HepG2 (cell line): ENCODE results near the gene SETD2. TPM values are rescaled to one million over a fixed set of nuclear protein-coding genes. Genes with fewer than 3 reads are reported as not detected.

Experiments
- ATAC-seq: fragments of 200-7000 bp; cut with Tn5 transposase; 3 replicates; pipeline ENCODE4 v1.9.1; 2020; ENCODE audit warnings: mild to moderate bottlenecking, moderate library complexity
- BruUV-seq: library from RNA; stranded (reverse); fragments of 400-500 nt; replicated peaks from 2 replicates; lab custom pipeline; 2021; lab: Mats Ljungman, UMichigan
- CTCF ChIA-PET: fragments of 300-600 bp; formaldehyde crosslinking; extraction: SDS; loops from one replicate; lab custom pipeline; 2021; ENCODE audit warnings: low total read pairs, inconsistent platforms, low intra/inter-chr PET ratio; lab: Yijun Ruan, JAX
- POLR2A ChIA-PET: fragments of 350-600 bp; sonication (Branson Sonifier 250); formaldehyde crosslinking; loops from one replicate; lab custom pipeline; 2020; ENCODE audit warnings: antibody characterized with exemption, inconsistent platforms; lab: Yijun Ruan, JAX
- DNase-seq: peaks from one replicate; pipeline ENCODE4 v3.0.0-alpha.2; 2015; ENCODE audit warnings: low spot score
- FAIRE-seq: peaks from 3 replicates; lab custom pipeline; 2011; peaks lifted over from hg19 to GRCh38; lab: Jason Lieb, UNC
- H2AFZ ChIP-seq: one replicate; pipeline ENCODE4 v1.6.1; 2011; ENCODE audit warnings: low read length, inconsistent platforms
- H3K27ac ChIP-seq: fragments of 300-600 bp; 3 replicates; pipeline ENCODE4 v1.8.0; 2011; ENCODE audit warnings: mixed run types, mild to moderate bottlenecking, mixed read lengths, low read length, inconsistent platforms; ENCODE audit not compliant: insufficient read depth; ENCODE audit errors: extremely low read length
- H3K27me3 ChIP-seq, 2 experiments: fragments of 200-600 bp in 1 of 2; 2 replicates in 1 of 2; 3 replicates in 1 of 2; pipeline versions ENCODE4 v1.6.0 to v1.8.0; 2011; ENCODE audit warnings: low read length in 2 of 2, mild to moderate bottlenecking in 2 of 2, moderate library complexity in 2 of 2, inconsistent platforms in 1 of 2; ENCODE audit not compliant: insufficient read depth in 2 of 2, control insufficient read depth in 1 of 2
- H3K36me3 ChIP-seq, 2 experiments: fragments of 200-600 bp in 1 of 2; replicated peaks in 1 of 2; 2 replicates in 1 of 2; 3 replicates in 1 of 2; pipeline versions ENCODE4 v1.5.1 to v1.8.0; 2011; ENCODE audit warnings: low read length in 2 of 2, inconsistent platforms in 1 of 2; ENCODE audit not compliant: insufficient read depth in 2 of 2, control insufficient read depth in 1 of 2
- H3K4me1 ChIP-seq: 2 replicates; pipeline ENCODE4 v1.5.1; 2012; ENCODE audit warnings: low read length, inconsistent platforms; ENCODE audit not compliant: insufficient read depth
- H3K4me2 ChIP-seq: 2 replicates; pipeline ENCODE4 v1.6.0; 2011; ENCODE audit warnings: low read depth, low read length, inconsistent platforms
- H3K4me3 ChIP-seq, 3 experiments: fragments of 200-600 bp in 1 of 3; sonication (generic), shearing (Covaris generic) in 1 of 3; replicated peaks in 1 of 3; 2 replicates each; pipeline ENCODE4 v1.5.1; 2011 to 2016; ENCODE audit warnings: low read length in 3 of 3, inconsistent platforms in 2 of 3, low read depth in 2 of 3, mild to moderate bottlenecking in 2 of 3, control low read depth in 1 of 3, mixed read lengths in 1 of 3; ENCODE audit not compliant: insufficient read depth in 1 of 3
- H3K79me2 ChIP-seq: one replicate; pipeline ENCODE4 v1.6.1; 2011; ENCODE audit warnings: low read length, inconsistent platforms; ENCODE audit not compliant: insufficient read depth
- H3K9ac ChIP-seq: 2 replicates; pipeline ENCODE4 v1.6.0; 2011; ENCODE audit warnings: mild to moderate bottlenecking, low read depth, low read length, inconsistent platforms; ENCODE audit not compliant: insufficient read depth
- H3K9me3 ChIP-seq: 2 replicates; pipeline ENCODE4 v1.5.1; 2012; ENCODE audit warnings: mild to moderate bottlenecking, low read length
- H4K20me1 ChIP-seq: 2 replicates; pipeline ENCODE4 v1.6.0; 2011; ENCODE audit warnings: inconsistent platforms, mild to moderate bottlenecking, low read length, moderate library complexity; ENCODE audit not compliant: insufficient read depth
- HHEX ChIP-seq: IDR thresholded peaks from 2 replicates; pipeline ENCODE4 v1.6.1; 2016; ENCODE audit warnings: control low read depth
- NCOR1 ChIP-seq: fragments of 200-600 bp; sonication (generic); IDR thresholded peaks from 2 replicates; pipeline ENCODE4 v1.7.0; 2017; ENCODE audit warnings: antibody characterized with exemption, low read length, borderline replicate concordance
- RBM22 ChIP-seq: fragments of 200-400 bp; formaldehyde crosslinking; optimal IDR thresholded peaks from 2 replicates; pipeline ENCODE3; 2017; ENCODE audit warnings: mild to moderate bottlenecking, low read length, moderate library complexity
- SMYD3 ChIP-seq: sonication (generic); formaldehyde crosslinking; IDR thresholded peaks from 2 replicates; pipeline ENCODE4 v1.8.1; 2023; ENCODE audit warnings: mild to moderate bottlenecking, missing genetic modification reagents
- TCF7 ChIP-seq: sonication (generic); IDR thresholded peaks from 2 replicates; pipeline ENCODE4 v1.6.1; 2016; ENCODE audit warnings: antibody characterized with exemption, low read depth
- WGBS: methylation state at CpG from one replicate; pipeline ENCODE4 v1.1.6; 2017; ENCODE audit warnings: low lambda C conversion rate; 5-methylcytosine and 5-hydroxymethylcytosine counted together
- in situ Hi-C: cut with HindIII; loops from 2 replicates; pipeline ENCODE4 v1.10.0; 2017; ENCODE audit warnings: low pct_unique_long_range_greater_than_20kb; ENCODE audit not compliant: extremely low pct_ligation_motif_present
- intact Hi-C: fragments of 100-400 bp; cut with micrococcal nuclease; formaldehyde crosslinking; loops from one replicate; pipeline ENCODE4 v1.10.0; 2022; ENCODE audit not compliant: unreplicated experiment
- polyA plus RNA-seq, 8 experiments: library from polyadenylated mRNA; depleted of rRNA in 3 of 8; stranded (reverse) in 7 of 8; unstranded in 1 of 8; fragments of >200 nt; fragmentation: Illumina TruSeq in 4 of 8; extraction: Trizol in 4 of 8; gene quantifications; 2 replicates each; pipeline versions ENCODE4 v1.2.1 to v1.2.3, GENCODE V29; 2011 to 2016; ENCODE audit warnings: low read depth in 4 of 8, missing spikeins in 1 of 8, mixed read lengths in 1 of 8; ENCODE audit not compliant: insufficient read depth in 1 of 8
- total RNA-seq, 5 experiments: library from RNA; depleted of rRNA; stranded (reverse); fragments of >200 nt; fragmentation: Illumina TruSeq; extraction: Trizol; gene quantifications; 2 replicates each; pipeline ENCODE4 v1.2.3, GENCODE V29; 2016; ENCODE audit warnings: low read depth in 1 of 5
- TF ChIP-seq, protein P1 (sequence below): IDR thresholded peaks from 2 replicates; pipeline ENCODE4 v1.4.0; 2020; ENCODE audit warnings: mild to moderate bottlenecking, missing genetic modification reagents
- TF ChIP-seq, protein P2 (sequence below): sonication (generic); formaldehyde crosslinking; IDR thresholded peaks from 2 replicates; pipeline ENCODE4 v1.4.0; 2020; ENCODE audit warnings: missing genetic modification reagents
- TF ChIP-seq, protein P3 (sequence below): sonication (generic); formaldehyde crosslinking; conservative IDR thresholded peaks from 2 replicates; pipeline ENCODE4 v1.4.0; 2020; ENCODE audit warnings: mild to moderate bottlenecking, missing genetic modification reagents, moderate library complexity
- TF ChIP-seq, protein P4 (sequence below): sonication (generic); formaldehyde crosslinking; conservative IDR thresholded peaks from 2 replicates; pipeline ENCODE4 v1.4.0; 2020; ENCODE audit warnings: missing genetic modification reagents
- TF ChIP-seq, protein P5 (sequence below): sonication (generic); formaldehyde crosslinking; IDR thresholded peaks from 2 replicates; pipeline ENCODE4 v1.4.0; 2020; ENCODE audit warnings: mild to moderate bottlenecking, missing genetic modification reagents, borderline replicate concordance

SETD2 gene
- total and polyA plus RNA-seq, 2 of the 13 experiments (the other 11 are each of a cell fraction or from before 2014, with no cell fraction given), result 14.2 to 24.2 TPM

DNA sequence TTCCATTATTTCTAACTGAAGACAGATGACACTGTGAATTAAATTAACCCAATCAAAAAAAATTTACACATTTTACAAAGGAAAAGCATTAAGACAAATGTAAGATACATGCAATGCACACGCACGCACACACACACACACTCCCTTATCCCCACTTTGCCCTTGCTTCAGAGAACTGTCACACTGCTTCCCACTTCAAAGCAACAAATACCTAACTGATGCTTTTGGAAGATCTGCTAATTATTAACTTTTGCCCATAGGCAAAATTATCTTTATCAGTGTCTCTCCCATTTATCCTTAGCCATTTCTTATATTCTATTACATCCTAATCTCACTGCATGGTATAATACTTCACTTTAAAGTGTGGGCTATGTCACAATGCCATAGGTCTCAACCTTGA lies 60.3 kb downstream of the SETD2 start:
- H3K4me2 ChIP-seq, result no peak overlapping the region
- DNase-seq (peak; percentile 74), ATAC-seq (peak; percentile 82), FAIRE-seq (no peak)
- no peaks in the 10 kb centered on the region for H3K79me2 ChIP-seq
- peaks cover 7% of the 10 kb centered on the region; the same call in 1 of the 2 replicates for H4K20me1 ChIP-seq
- intact Hi-C loops, result loop anchor here (2.0 kb wide), 1 partner anchor 37 kb away; no protein-coding TSS in a partner anchor
- no peaks in the 10 kb centered on the region for H3K27me3 ChIP-seq
- BruUV-seq, result no TSS peak
- no peak overlapping the region for H3K4me3 ChIP-seq
- ChIA-PET POLR2A (no interaction called here), CTCF (no interaction called here)
- no peak overlapping the region for H2AFZ ChIP-seq
- no peak overlapping the region for H3K9ac ChIP-seq
- H3K9me3 ChIP-seq, result no peaks in the 10 kb centered on the region
- H3K4me1 ChIP-seq, result peaks cover 48% of the 10 kb centered on the region
- H3K27ac ChIP-seq, result peak overlapping the region; percentile 13
- WGBS, result 50% methylated on average over 2 of the region's 2 CpGs
- H3K36me3 ChIP-seq, result peaks cover 3 to 26% of the 10 kb centered on the region in 2 experiments; a peak in 3 of 5 replicates
- in situ Hi-C loops, result no loop called here
- TF ChIP-seq TCF7 (peak; percentile 73), HHEX (no peak), RBM22 (peak; percentile 29), NCOR1 (peak; percentile 41; the same call in 1 of the 2 replicates), SMYD3 (CRISPR knock-in tag) (no peak)
- TF ChIP-seq, protein P1, sequence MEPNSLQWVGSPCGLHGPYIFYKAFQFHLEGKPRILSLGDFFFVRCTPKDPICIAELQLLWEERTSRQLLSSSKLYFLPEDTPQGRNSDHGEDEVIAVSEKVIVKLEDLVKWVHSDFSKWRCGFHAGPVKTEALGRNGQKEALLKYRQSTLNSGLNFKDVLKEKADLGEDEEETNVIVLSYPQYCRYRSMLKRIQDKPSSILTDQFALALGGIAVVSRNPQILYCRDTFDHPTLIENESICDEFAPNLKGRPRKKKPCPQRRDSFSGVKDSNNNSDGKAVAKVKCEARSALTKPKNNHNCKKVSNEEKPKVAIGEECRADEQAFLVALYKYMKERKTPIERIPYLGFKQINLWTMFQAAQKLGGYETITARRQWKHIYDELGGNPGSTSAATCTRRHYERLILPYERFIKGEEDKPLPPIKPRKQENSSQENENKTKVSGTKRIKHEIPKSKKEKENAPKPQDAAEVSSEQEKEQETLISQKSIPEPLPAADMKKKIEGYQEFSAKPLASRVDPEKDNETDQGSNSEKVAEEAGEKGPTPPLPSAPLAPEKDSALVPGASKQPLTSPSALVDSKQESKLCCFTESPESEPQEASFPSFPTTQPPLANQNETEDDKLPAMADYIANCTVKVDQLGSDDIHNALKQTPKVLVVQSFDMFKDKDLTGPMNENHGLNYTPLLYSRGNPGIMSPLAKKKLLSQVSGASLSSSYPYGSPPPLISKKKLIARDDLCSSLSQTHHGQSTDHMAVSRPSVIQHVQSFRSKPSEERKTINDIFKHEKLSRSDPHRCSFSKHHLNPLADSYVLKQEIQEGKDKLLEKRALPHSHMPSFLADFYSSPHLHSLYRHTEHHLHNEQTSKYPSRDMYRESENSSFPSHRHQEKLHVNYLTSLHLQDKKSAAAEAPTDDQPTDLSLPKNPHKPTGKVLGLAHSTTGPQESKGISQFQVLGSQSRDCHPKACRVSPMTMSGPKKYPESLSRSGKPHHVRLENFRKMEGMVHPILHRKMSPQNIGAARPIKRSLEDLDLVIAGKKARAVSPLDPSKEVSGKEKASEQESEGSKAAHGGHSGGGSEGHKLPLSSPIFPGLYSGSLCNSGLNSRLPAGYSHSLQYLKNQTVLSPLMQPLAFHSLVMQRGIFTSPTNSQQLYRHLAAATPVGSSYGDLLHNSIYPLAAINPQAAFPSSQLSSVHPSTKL (CRISPR knock-in tag), result 0 out of 2 replicates have a peak, but pooled peaks have one; percentile 20
- TF ChIP-seq, protein P2, sequence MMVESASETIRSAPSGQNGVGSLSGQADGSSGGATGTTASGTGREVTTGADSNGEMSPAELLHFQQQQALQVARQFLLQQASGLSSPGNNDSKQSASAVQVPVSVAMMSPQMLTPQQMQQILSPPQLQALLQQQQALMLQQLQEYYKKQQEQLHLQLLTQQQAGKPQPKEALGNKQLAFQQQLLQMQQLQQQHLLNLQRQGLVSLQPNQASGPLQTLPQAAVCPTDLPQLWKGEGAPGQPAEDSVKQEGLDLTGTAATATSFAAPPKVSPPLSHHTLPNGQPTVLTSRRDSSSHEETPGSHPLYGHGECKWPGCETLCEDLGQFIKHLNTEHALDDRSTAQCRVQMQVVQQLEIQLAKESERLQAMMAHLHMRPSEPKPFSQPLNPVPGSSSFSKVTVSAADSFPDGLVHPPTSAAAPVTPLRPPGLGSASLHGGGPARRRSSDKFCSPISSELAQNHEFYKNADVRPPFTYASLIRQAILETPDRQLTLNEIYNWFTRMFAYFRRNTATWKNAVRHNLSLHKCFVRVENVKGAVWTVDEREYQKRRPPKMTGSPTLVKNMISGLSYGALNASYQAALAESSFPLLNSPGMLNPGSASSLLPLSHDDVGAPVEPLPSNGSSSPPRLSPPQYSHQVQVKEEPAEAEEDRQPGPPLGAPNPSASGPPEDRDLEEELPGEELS, result peak; percentile 20; the same call in 1 of the 2 replicates
- TF ChIP-seq, protein P3, sequence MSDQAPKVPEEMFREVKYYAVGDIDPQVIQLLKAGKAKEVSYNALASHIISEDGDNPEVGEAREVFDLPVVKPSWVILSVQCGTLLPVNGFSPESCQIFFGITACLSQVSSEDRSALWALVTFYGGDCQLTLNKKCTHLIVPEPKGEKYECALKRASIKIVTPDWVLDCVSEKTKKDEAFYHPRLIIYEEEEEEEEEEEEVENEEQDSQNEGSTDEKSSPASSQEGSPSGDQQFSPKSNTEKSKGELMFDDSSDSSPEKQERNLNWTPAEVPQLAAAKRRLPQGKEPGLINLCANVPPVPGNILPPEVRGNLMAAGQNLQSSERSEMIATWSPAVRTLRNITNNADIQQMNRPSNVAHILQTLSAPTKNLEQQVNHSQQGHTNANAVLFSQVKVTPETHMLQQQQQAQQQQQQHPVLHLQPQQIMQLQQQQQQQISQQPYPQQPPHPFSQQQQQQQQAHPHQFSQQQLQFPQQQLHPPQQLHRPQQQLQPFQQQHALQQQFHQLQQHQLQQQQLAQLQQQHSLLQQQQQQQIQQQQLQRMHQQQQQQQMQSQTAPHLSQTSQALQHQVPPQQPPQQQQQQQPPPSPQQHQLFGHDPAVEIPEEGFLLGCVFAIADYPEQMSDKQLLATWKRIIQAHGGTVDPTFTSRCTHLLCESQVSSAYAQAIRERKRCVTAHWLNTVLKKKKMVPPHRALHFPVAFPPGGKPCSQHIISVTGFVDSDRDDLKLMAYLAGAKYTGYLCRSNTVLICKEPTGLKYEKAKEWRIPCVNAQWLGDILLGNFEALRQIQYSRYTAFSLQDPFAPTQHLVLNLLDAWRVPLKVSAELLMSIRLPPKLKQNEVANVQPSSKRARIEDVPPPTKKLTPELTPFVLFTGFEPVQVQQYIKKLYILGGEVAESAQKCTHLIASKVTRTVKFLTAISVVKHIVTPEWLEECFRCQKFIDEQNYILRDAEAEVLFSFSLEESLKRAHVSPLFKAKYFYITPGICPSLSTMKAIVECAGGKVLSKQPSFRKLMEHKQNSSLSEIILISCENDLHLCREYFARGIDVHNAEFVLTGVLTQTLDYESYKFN (CRISPR knock-in tag), result 0 out of 2 replicates have a peak, but pooled peaks have one; percentile 21
- TF ChIP-seq, protein P4, sequence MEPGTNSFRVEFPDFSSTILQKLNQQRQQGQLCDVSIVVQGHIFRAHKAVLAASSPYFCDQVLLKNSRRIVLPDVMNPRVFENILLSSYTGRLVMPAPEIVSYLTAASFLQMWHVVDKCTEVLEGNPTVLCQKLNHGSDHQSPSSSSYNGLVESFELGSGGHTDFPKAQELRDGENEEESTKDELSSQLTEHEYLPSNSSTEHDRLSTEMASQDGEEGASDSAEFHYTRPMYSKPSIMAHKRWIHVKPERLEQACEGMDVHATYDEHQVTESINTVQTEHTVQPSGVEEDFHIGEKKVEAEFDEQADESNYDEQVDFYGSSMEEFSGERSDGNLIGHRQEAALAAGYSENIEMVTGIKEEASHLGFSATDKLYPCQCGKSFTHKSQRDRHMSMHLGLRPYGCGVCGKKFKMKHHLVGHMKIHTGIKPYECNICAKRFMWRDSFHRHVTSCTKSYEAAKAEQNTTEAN (CRISPR knock-in tag), result 0 out of 2 replicates have a peak, but pooled peaks have one; percentile 37
- TF ChIP-seq, protein P5, sequence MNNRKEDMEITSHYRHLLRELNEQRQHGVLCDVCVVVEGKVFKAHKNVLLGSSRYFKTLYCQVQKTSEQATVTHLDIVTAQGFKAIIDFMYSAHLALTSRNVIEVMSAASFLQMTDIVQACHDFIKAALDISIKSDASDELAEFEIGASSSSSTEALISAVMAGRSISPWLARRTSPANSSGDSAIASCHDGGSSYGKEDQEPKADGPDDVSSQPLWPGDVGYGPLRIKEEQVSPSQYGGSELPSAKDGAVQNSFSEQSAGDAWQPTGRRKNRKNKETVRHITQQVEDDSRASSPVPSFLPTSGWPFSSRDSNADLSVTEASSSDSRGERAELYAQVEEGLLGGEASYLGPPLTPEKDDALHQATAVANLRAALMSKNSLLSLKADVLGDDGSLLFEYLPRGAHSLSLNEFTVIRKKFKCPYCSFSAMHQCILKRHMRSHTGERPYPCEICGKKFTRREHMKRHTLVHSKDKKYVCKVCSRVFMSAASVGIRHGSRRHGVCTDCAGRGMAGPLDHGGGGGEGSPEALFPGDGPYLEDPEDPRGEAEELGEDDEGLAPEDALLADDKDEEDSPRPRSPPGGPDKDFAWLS (CRISPR knock-in tag), result no peak
